T-cell (primary cell): Measurements from ENCODE around the gene MICAL2. TPM values are rescaled to one million over a fixed set of nuclear protein-coding genes. Genes with fewer than 3 reads are reported as not detected.

Experiments used
- ATAC-seq, 4 experiments: fragments of 200-7000 bp in 3 of 4; fragments of 150-1000 bp in 1 of 4; cut with Tn5 transposase; replicated peaks in 1 of 4; 1 replicate in 3 of 4; 2 replicates in 1 of 4; pipeline ENCODE4 v1.10.0; 2021; ENCODE audit warnings: moderate library complexity in 3 of 4, mild to moderate bottlenecking in 2 of 4, moderate number of reproducible peaks in 1 of 4
- CTCF ChIA-PET, 2 donors: fragments of 300-600 bp; sonication (Branson Sonifier 250); formaldehyde crosslinking; loops; one replicate each; lab custom pipeline; 2022; ENCODE audit warnings: antibody characterized with exemption in 2 of 2; lab: Charles Lee
- POLR2A ChIA-PET, 2 donors: fragments of 300-600 bp; sonication (Branson Sonifier 250); formaldehyde crosslinking; loops; one replicate each; lab custom pipeline; 2022; ENCODE audit warnings: antibody characterized with exemption in 2 of 2; lab: Charles Lee
- DNase-seq, 35 experiments: peaks; one replicate each; pipeline versions ENCODE4 v3.0.0 to v3.0.0-alpha.2; 2013 to 2023
- H3K27ac ChIP-seq: one replicate; pipeline ENCODE4 v1.5.1; 2013; ENCODE audit warnings: low read length
- H3K27me3 ChIP-seq, 2 experiments: replicated peaks in 1 of 2; 1 replicate in 1 of 2; 2 replicates in 1 of 2; pipeline versions ENCODE4 v1.6.1 to v1.7.0; 2013; ENCODE audit warnings: low read length in 1 of 2, mixed read lengths in 1 of 2; ENCODE audit not compliant: control insufficient read depth in 2 of 2, insufficient read depth in 2 of 2; ENCODE audit errors: extremely low read depth in 1 of 2
- H3K36me3 ChIP-seq, 2 donors: 1 replicate in 1 of 2; 2 replicates in 1 of 2; pipeline versions ENCODE4 v1.6.1 to v1.7.0; 2013; ENCODE audit warnings: low read length in 1 of 2; ENCODE audit not compliant: control insufficient read depth in 2 of 2, insufficient read depth in 1 of 2; ENCODE audit errors: extremely low read depth in 1 of 2
- H3K4me1 ChIP-seq, 2 experiments: 1 replicate in 1 of 2; 2 replicates in 1 of 2; pipeline versions ENCODE4 v1.6.1 to v1.7.0; 2013; ENCODE audit warnings: low read length in 2 of 2, mixed read lengths in 1 of 2; ENCODE audit not compliant: insufficient read depth in 2 of 2, control insufficient read depth in 1 of 2; ENCODE audit errors: extremely low read depth in 1 of 2
- H3K4me3 ChIP-seq, 2 donors: 1 replicate in 1 of 2; 2 replicates in 1 of 2; pipeline versions ENCODE4 v1.5.1 to v1.7.0; 2013; ENCODE audit warnings: mild to moderate bottlenecking in 2 of 2, low read length in 1 of 2, moderate library complexity in 1 of 2; ENCODE audit not compliant: control insufficient read depth in 1 of 2; ENCODE audit errors: extremely low read depth in 1 of 2
- H3K9me3 ChIP-seq: 2 replicates; pipeline ENCODE4 v1.7.0; 2013
- H3K27ac Mint-ChIP-seq, 2 donors: one replicate each; pipeline ENCODE4 v1.8.0; 2020 to 2021; ENCODE audit warnings: mild to moderate bottlenecking in 2 of 2, mixed read lengths in 2 of 2
- H3K27me3 Mint-ChIP-seq, 2 donors: one replicate each; pipeline ENCODE4 v1.8.0; 2021 to 2022; ENCODE audit warnings: mixed read lengths in 2 of 2
- H3K36me3 Mint-ChIP-seq: one replicate; pipeline ENCODE4 v1.8.0; 2021; ENCODE audit warnings: mixed read lengths
- H3K4me1 Mint-ChIP-seq, 3 donors: one replicate each; pipeline ENCODE4 v1.8.0; 2020 to 2022; ENCODE audit warnings: mixed read lengths in 3 of 3, mild to moderate bottlenecking in 1 of 3
- H3K4me3 Mint-ChIP-seq, 3 donors: one replicate each; pipeline ENCODE4 v1.8.0; 2020 to 2022; ENCODE audit warnings: mild to moderate bottlenecking in 3 of 3, mixed read lengths in 3 of 3, moderate library complexity in 3 of 3
- H3K9me3 Mint-ChIP-seq, 3 donors: one replicate each; pipeline ENCODE4 v1.8.0; 2020 to 2022; ENCODE audit warnings: mixed read lengths in 3 of 3
- WGBS: methylation state at CpG from one replicate; pipeline ENCODE4 v1.1.5; 2013; ENCODE audit warnings: missing lambda C conversion rate; ENCODE audit not compliant: insufficient coverage; 5-methylcytosine and 5-hydroxymethylcytosine counted together
- total RNA-seq, 35 experiments: library from RNA in 6 of 35; stranded (reverse) in 6 of 35; fragments of 120-200 nt in 1 of 35; gene quantifications; one replicate each; pipeline versions ENCODE4 v1.2.1 to v1.2.4 and lab custom pipeline; 2013 to 2026

The MICAL2 gene
- total RNA-seq, 5 donors from 2014 or later (not counting 1 experiment from before 2014, with no cell fraction given) = 13.7 to 38.7 (median 22.9) TPM

DNA sequence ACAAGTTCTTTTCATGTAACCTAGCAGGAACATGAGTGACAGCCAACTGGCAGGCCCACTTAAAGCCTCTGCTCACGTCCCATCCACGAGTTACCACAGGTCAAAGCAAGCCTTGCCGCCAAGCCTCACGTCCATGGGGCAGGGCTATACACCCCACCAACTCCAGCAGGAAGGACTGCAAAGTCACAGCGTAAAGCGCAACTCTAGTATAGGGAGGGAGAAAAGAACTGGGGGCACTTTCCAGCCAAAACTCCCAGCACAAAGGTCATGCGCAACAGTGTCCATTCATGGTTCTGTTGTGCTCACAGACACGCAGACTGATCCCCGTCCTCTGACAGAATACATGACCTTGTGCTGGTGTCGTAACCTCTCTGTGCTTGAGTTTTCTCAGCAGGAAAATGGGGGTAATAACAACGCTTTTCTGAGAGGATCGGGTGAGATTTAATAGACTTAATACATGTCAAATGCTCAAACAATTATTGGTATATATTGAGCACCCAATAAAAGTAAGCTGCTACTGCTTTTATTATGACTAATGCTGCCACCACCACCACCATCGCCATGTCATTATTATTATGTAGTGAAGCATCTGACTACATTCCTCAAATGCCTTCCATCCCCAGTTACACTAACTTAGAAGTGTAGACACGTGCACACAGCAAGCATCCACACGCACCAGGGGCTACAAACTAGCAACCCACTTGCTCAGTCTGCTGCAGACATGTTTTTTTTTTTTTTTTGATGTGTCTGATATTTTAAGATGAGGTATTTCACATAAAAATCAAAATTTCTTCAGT, 162.6 kb downstream of the MICAL2 start:
- Mint-ChIP-seq H3K27ac (no peak overlapping the region), H3K27me3 (no peaks in the 10 kb centered on the region), H3K36me3 (no peaks in the 10 kb centered on the region), H3K9me3 (no peaks in the 10 kb centered on the region), H3K4me1 (no peaks in the 10 kb centered on the region), H3K4me3 (no peak overlapping the region)
- Histone ChIP-seq H3K4me3 (no peak overlapping the region), H3K9me3 (no peaks in the 10 kb centered on the region), H3K27me3 (no peaks in the 10 kb centered on the region), H3K36me3 (no peaks in the 10 kb centered on the region), H3K4me1 (no peaks in the 10 kb centered on the region), H3K27ac (no peak overlapping the region)
- no peak for DNase-seq
- 89% methylated on average over 5 of the region's 15 CpGs for WGBS
- ChIA-PET CTCF (no interaction called here), POLR2A (no interaction called here)
- ATAC-seq = no peak

DNA sequence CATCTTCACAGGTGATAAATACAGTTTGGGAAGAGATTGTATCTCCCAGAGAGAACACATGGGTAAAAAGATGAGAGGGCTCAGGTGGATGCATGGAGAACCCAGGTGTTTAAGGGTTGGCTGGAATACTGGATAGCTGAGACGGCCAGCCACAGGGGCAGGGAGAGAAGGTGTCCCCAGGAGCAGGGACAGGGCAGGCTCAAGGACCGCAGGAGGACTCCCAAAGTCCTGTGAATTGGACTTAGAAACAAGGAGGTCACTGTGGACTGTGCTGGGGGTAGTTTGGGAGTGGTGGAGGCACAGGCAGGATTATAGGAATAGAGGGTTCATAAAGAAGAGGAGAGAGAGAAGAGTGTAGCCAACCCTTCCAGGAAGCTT, 163.2 kb downstream of the MICAL2 start:
- Histone ChIP-seq H3K9me3 (no peaks in the 10 kb centered on the region), H3K36me3 (no peaks in the 10 kb centered on the region), H3K4me1 (no peaks in the 10 kb centered on the region), H3K27ac (no peak overlapping the region), H3K4me3 (no peak overlapping the region), H3K27me3 (no peaks in the 10 kb centered on the region)
- 83% methylated on average over 2 of the region's 2 CpGs for whole genome bisulfite sequencing
- ATAC-seq (no peak), DNase-seq (no peak)
- Mint-ChIP-seq H3K27me3 (no peaks in the 10 kb centered on the region), H3K36me3 (no peaks in the 10 kb centered on the region), H3K4me1 (no peaks in the 10 kb centered on the region), H3K4me3 (no peak overlapping the region), H3K27ac (no peak overlapping the region), H3K9me3 (no peaks in the 10 kb centered on the region)
- ChIA-PET CTCF (no interaction called here), POLR2A (no interaction called here)

DNA sequence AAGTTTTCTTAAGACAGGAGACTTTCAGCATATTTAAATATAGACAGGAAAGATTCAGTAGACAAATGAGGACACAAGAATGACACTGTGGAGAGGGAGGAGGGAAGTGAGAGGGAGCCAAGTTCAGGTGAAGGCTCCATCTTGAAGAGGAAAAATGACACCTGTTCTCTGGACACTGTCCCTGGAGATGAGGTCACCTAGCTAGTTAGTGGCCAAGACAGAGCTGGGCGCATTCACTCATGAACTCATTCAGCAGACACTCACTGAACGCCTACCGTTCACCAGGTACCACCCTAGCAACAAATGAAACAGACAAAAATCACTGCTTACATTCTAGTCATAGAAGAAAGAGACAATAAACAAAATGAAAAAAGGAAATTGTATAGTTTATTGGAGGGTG, 163.7 kb downstream of the MICAL2 start:
- CTCF ChIA-PET = no interaction called here
- DNase-seq (no peak), ATAC-seq (no peak)
- Histone ChIP-seq H3K4me3 (no peak overlapping the region), H3K27ac (no peak overlapping the region), H3K9me3 (no peaks in the 10 kb centered on the region), H3K4me1 (no peaks in the 10 kb centered on the region), H3K27me3 (no peaks in the 10 kb centered on the region), H3K36me3 (no peaks in the 10 kb centered on the region)
- no peaks in the 10 kb centered on the region for H3K36me3 Mint-ChIP-seq
- H3K27me3 Mint-ChIP-seq = no peaks in the 10 kb centered on the region
- WGBS = 88% methylated on average over 2 of the region's 3 CpGs
- POLR2A ChIA-PET = no interaction called here
- H3K4me3 Mint-ChIP-seq = no peak overlapping the region
- no peaks in the 10 kb centered on the region for H3K9me3 Mint-ChIP-seq
- H3K4me1 Mint-ChIP-seq = no peaks in the 10 kb centered on the region
- H3K27ac Mint-ChIP-seq = no peak overlapping the region

DNA sequence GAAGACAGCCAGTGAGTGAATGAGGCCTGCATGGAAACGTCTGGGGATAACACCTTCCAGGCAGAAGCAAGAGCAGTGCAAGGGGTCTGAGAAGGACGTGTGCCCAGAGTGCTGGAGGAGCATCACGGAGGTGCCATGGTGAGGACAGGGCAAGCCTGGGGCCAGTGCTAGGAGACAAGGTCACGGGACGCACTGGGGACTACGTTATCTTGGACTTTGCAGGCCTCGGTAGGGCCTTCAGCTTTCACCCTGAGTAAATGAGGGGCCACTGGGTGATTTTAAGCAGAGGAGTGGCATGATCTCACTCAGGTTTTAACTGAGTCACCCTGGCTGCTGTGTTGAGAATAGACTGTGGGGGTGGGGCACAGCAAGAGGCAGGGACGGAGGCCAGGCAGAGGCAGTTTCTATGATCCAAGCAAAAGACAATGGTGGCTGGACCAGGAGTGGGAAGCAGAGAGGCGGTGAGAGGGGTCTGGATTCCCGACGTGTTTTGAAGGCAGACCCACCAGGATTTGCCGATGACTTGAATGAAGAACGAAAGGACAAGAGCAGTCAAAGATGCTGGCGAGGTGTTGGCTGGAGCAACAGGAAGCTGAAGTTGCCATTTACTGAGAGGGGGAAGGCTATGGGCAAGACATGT, 164.3 kb downstream of the MICAL2 start:
- Mint-ChIP-seq H3K27me3 (no peaks in the 10 kb centered on the region), H3K9me3 (no peaks in the 10 kb centered on the region), H3K36me3 (no peaks in the 10 kb centered on the region), H3K4me1 (no peaks in the 10 kb centered on the region), H3K27ac (no peak overlapping the region), H3K4me3 (no peak overlapping the region)
- no peak for DNase-seq
- POLR2A ChIA-PET = no interaction called here
- no peak overlapping the region for H3K4me3 ChIP-seq
- CTCF ChIA-PET = no interaction called here
- 92% methylated on average over 12 of the region's 14 CpGs for WGBS
- H3K27ac ChIP-seq = no peak overlapping the region
- H3K36me3 ChIP-seq = no peaks in the 10 kb centered on the region
- peak in 1 of 4 experiments; percentile 13 for ATAC-seq
- no peaks in the 10 kb centered on the region for H3K9me3 ChIP-seq
- H3K27me3 ChIP-seq = no peaks in the 10 kb centered on the region
- no peaks in the 10 kb centered on the region for H3K4me1 ChIP-seq

DNA sequence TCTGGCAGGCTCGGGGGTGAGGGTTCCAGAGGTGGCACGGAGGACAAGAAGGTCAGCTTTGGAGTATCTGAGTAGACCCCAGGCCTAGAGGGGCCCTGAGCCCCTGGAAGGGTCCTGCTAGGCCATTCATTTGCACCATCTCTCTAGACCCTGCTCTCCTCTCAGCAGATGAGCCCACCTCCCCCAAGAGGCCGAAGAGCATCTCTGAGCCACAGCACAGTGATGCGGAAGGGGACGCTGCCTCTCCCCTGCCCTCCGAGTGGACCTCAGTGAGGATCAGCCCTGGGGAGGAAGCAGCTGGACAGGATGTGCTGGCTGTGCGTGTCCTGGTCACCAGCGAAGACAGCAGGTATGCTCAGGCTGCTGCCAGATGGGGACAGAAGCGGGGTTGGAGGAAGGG, 165.4 kb downstream of the MICAL2 start:
- H3K4me1 ChIP-seq = no peaks in the 10 kb centered on the region
- no peak overlapping the region for H3K4me3 ChIP-seq
- WGBS = 89% methylated on average over 5 of the region's 9 CpGs
- Mint-ChIP-seq H3K4me3 (no peak overlapping the region), H3K9me3 (no peaks in the 10 kb centered on the region), H3K27me3 (no peaks in the 10 kb centered on the region), H3K4me1 (no peaks in the 10 kb centered on the region), H3K27ac (no peak overlapping the region), H3K36me3 (no peaks in the 10 kb centered on the region)
- DNase-seq (no peak), ATAC-seq (no peak)
- no peak overlapping the region for H3K27ac ChIP-seq
- no peaks in the 10 kb centered on the region for H3K27me3 ChIP-seq
- no peaks in the 10 kb centered on the region for H3K9me3 ChIP-seq
- ChIA-PET CTCF (interaction anchor here (0.5 to 0.6 kb wide), 3 partner anchors 14 to 230 kb away, joined by 3 to 13 read pairs (median 8); no protein-coding TSS in a partner anchor), POLR2A (no interaction called here)
- no peaks in the 10 kb centered on the region for H3K36me3 ChIP-seq

DNA sequence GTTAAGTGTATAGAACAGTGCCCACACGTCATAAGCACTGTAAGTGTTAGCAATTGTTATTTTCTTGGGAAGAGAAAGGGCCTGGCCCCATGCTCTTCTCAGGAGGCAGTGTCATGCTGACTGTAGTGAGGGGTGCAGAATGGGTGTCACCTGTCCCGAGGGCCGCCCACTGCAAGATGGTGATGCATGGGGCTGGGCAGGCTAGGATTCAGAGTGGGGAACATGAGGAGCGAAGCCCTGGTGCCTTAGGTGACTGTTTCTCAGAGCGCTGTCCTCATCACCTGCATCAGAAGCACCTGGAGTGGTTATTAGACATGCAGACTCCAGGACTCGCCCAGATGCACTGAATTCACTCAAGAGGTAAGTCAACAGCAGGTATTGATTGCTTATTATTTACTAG, 166.0 kb downstream of the MICAL2 start:
- H3K27me3 ChIP-seq = no peaks in the 10 kb centered on the region
- no peaks in the 10 kb centered on the region for H3K36me3 Mint-ChIP-seq
- H3K4me3 ChIP-seq = no peak overlapping the region
- H3K27ac Mint-ChIP-seq = no peak overlapping the region
- H3K4me3 Mint-ChIP-seq = no peak overlapping the region
- ATAC-seq (no peak), DNase-seq (no peak)
- no peaks in the 10 kb centered on the region for H3K9me3 ChIP-seq
- H3K9me3 Mint-ChIP-seq = no peaks in the 10 kb centered on the region
- H3K4me1 Mint-ChIP-seq = no peaks in the 10 kb centered on the region
- H3K27ac ChIP-seq = no peak overlapping the region
- POLR2A ChIA-PET = interaction anchor here in 1 of 2 donors (0.7 kb wide), 1 partner anchor 185 kb away, joined by 4 read pairs; no protein-coding TSS in a partner anchor
- H3K4me1 ChIP-seq = no peaks in the 10 kb centered on the region
- CTCF ChIA-PET = interaction anchor here (0.5 kb wide), 2 partner anchors 67 to 231 kb away, joined by 3 to 8 read pairs; no protein-coding TSS in a partner anchor
- H3K27me3 Mint-ChIP-seq = no peaks in the 10 kb centered on the region
- WGBS = 98% methylated on average over 5 of the region's 6 CpGs
- no peaks in the 10 kb centered on the region for H3K36me3 ChIP-seq
